Astrocyte (in vitro differentiated cells and primary cell): ENCODE measurements around the gene RUSF1.
"Not testable (repeated sequence)": the region's sequence is repeated elsewhere in the genome, so short reads cannot be mapped to it uniquely, and the experiment has no call there.

Experiments used
- CTCF ChIP-seq: IDR thresholded peaks from 2 replicates; pipeline ENCODE4 v1.5.1; 2011; ENCODE audit warnings: low read depth, mild to moderate bottlenecking, inconsistent platforms, low read length, moderate library complexity; ENCODE audit not compliant: insufficient read depth
- EZH2 ChIP-seq: IDR thresholded peaks from 2 replicates; pipeline ENCODE4 v1.6.1; 2012; ENCODE audit warnings: mild to moderate bottlenecking, low read length, inconsistent platforms; ENCODE audit not compliant: insufficient read depth

GRCh38 chr16:31539762-31540161 is 31.6 kb upstream of the RUSF1 start:
- not testable (repeated sequence) for TF ChIP-seq EZH2, CTCF
